ENCODE measurements around the gene COL28A1. TPM values are rescaled to one million over a fixed set of nuclear protein-coding genes. Genes with fewer than 3 reads are reported as not detected.
"Not testable (repeated sequence)": the region's sequence is repeated elsewhere in the genome, so short reads cannot be mapped to it uniquely, and the experiment has no call there.

COL28A1 gene
- total and polyA plus RNA-seq, 8 donors: 0.73 to 2.8 (median 2.1) TPM

DNA sequence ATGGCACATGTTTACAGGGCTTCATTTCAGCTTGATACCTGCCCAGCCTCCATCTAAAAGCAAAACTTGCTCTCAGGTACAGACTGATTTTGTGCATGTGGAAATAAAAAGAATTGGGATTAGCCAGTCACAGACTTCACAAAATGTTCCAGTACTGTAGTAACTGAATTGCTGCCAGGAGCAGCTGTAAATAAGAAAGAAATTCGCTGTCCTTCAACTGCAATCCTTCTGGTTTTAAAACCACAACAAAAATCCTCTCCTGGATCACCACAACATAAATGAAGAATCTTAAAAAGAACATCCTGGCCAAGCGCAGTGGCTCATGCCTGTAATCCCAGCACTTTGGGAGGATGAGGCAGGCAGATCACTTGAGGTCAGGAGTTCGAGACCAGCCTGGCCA, 27.1 kb upstream of the COL28A1 start:
- H3K36me3 ChIP-seq: no peaks in the 10 kb centered on the region
- no peak overlapping the region for H3K27ac ChIP-seq
- TF ChIP-seq, protein P1, sequence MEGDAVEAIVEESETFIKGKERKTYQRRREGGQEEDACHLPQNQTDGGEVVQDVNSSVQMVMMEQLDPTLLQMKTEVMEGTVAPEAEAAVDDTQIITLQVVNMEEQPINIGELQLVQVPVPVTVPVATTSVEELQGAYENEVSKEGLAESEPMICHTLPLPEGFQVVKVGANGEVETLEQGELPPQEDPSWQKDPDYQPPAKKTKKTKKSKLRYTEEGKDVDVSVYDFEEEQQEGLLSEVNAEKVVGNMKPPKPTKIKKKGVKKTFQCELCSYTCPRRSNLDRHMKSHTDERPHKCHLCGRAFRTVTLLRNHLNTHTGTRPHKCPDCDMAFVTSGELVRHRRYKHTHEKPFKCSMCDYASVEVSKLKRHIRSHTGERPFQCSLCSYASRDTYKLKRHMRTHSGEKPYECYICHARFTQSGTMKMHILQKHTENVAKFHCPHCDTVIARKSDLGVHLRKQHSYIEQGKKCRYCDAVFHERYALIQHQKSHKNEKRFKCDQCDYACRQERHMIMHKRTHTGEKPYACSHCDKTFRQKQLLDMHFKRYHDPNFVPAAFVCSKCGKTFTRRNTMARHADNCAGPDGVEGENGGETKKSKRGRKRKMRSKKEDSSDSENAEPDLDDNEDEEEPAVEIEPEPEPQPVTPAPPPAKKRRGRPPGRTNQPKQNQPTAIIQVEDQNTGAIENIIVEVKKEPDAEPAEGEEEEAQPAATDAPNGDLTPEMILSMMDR (IDR thresholded peaks at IDR 0.05): no peak
- DNase-seq (no peak), ATAC-seq (no peak)
- H3K9me3 ChIP-seq: peaks cover 0 to 7% of the 10 kb centered on the region in 2 donors
- no peak overlapping the region for H3K4me3 ChIP-seq
- peaks cover 0 to 16% of the 10 kb centered on the region in 2 donors for H3K4me1 ChIP-seq
- intact Hi-C loops (cut with DNase I): no loop called here
- H3K27me3 ChIP-seq: no peaks in the 10 kb centered on the region

DNA sequence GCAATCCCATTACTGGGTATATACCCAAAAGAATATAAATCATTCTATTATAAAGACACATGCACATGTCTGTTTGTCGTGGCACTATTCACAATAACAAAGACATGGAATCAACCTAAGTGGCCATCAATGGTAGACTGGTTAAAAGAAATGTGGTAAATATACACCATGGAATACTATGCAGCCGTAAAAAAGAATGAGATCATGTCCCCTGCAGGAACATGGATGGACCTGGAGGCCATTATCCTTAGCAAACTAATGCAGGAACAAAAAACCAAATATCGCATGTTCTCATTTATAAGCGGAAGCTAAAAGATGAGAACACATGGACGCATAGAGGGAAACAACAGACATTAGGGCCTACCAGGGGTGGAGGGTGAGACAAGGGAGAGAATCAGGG, 25.9 kb upstream of the COL28A1 start:
- H3K4me1 ChIP-seq: peaks cover 0 to 11% of the 10 kb centered on the region in 2 donors
- H3K27ac ChIP-seq; DNase-seq; H3K27me3 ChIP-seq; ATAC-seq; H3K9me3 ChIP-seq; intact Hi-C loops (cut with DNase I); H3K36me3 ChIP-seq; H3K4me3 ChIP-seq: not testable (repeated sequence)

DNA sequence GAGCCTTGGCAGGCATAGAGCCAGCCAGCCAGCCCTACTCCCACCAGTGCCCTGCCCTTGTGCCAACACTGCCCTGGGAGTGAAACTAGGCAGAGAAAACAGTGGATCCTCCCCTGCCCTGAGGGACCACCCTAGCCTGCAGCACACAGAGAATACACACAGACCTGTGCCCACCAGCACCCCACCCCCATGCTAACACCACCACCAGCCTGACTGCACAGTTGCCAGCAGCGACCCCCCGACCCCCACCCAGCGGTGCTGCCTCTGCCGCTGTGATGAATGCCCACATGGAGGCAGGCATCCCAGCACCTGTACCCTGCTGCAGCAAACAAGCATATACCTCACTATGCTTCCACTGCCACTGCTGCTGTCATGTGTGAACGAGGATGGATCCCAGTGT, 21.6 kb upstream of the COL28A1 start:
- Histone ChIP-seq H3K36me3 (no peaks in the 10 kb centered on the region), H3K9me3 (peaks cover 0 to 7% of the 10 kb centered on the region in 2 donors), H3K27ac (no peak overlapping the region), H3K27me3 (no peaks in the 10 kb centered on the region), H3K4me3 (no peak overlapping the region), H3K4me1 (peaks cover 0 to 6% of the 10 kb centered on the region in 2 donors)
- ATAC-seq (no peak), DNase-seq (peak in 1 of 4 donors; percentile 43)
- TF ChIP-seq, protein P1 (IDR thresholded peaks at IDR 0.05): no peak
- intact Hi-C loops (cut with DNase I): no loop called here

DNA sequence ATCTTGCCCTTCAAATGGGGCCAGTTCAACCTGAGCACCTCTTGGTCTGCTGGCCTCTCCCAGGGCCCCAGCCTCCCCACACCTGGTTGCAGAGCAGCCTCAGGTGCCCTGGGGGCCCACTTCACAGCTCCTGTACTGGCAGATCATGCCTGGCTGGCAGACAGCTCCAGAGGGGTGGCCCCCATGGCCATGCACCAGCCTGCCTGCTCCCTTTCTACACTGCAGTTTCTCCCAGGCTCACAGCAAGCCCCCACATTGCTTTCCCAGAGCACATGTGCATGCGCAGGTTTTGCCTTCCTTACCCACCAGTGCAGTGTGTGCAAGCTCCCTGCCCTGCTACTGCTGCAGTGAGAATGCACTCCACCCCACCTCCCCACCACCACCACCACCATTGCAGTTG, 21.2 kb upstream of the COL28A1 start:
- TF ChIP-seq, protein P1 (IDR thresholded peaks at IDR 0.05): no peak
- Histone ChIP-seq H3K27me3 (no peaks in the 10 kb centered on the region), H3K9me3 (peaks cover 0 to 7% of the 10 kb centered on the region in 2 donors), H3K4me3 (no peak overlapping the region), H3K36me3 (no peaks in the 10 kb centered on the region), H3K27ac (no peak overlapping the region), H3K4me1 (peaks cover 0 to 6% of the 10 kb centered on the region in 2 donors)
- intact Hi-C loops (cut with DNase I): no loop called here
- no peak for ATAC-seq
- DNase-seq: peak in 1 of 4 donors; percentile 20

DNA sequence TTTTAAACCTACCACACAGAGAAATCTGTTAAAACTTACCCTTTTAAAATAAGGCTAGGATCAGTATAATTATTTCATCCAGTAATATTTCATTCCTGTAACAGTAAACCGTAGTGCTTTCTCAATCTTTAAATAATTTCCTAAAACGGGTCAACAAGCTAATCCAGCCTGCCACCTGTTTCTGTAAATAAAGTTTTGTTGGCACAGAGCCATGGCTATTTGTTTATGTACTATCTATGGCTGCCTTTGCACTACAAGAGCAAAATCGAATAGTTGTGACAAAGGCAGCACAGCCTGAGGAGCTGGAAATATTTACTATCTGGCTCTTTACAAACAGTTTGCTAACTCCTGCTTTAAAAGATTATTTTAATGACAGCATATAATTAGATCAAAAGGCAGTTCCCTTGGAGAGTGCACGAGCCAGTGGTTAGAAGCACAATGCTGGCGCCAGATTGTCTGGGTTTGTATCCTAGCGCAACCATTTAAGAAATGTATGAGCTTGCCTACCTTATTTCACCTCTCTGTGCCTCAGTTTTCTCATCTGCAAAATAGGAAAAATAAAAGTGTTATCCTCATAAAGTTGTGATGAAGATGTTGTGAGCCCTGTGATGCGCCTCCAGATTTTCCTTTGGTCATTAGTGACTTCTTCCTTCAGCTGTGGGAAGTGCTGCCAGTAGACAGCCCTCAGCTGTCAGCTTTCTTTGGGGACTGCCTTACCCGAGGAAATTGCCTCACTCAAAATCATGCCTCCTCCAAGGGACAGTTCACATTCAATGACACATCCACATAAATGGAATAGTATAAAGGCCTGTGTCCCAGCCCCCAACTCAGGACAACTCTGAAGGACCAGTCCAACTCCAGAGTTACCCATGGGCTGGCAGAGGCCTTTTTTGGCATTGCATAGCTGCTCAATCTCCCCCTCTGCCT, 19.2 kb upstream of the COL28A1 start:
- no peak for ATAC-seq
- H3K9me3 ChIP-seq: peaks cover 0 to 7% of the 10 kb centered on the region in 2 donors
- intact Hi-C loops (cut with DNase I): no loop called here

More for the DNA sequence above, 19.2 kb upstream of the COL28A1 start:
- DNase-seq: no peak
- no peak overlapping the region for H3K4me3 ChIP-seq
- no peaks in the 10 kb centered on the region for H3K36me3 ChIP-seq
- H3K27ac ChIP-seq: no peak overlapping the region
- H3K4me1 ChIP-seq: peaks cover 0 to 6% of the 10 kb centered on the region in 2 donors
- no peaks in the 10 kb centered on the region for H3K27me3 ChIP-seq
- TF ChIP-seq, protein P1 (IDR thresholded peaks at IDR 0.05): no peak
